Mononuclear cell (primary cell): ENCODE results near the gene PREX1. TPM values are rescaled to one million over a fixed set of nuclear protein-coding genes. Genes with fewer than 3 reads are reported as not detected.

Experiments used
- H3K27me3 ChIP-seq: 2 replicates; pipeline ENCODE4 v1.6.0; 2011; ENCODE audit warnings: low read length, control low read depth; ENCODE audit not compliant: insufficient read depth
- H3K4me1 ChIP-seq: 2 replicates; pipeline ENCODE4 v1.5.1; 2011; ENCODE audit warnings: mild to moderate bottlenecking, low read length, control low read depth; ENCODE audit not compliant: insufficient read depth
- H3K4me3 ChIP-seq: 2 replicates; pipeline ENCODE4 v1.5.1; 2011; ENCODE audit warnings: mild to moderate bottlenecking, low read length, moderate library complexity
- H3K9me3 ChIP-seq: 2 replicates; pipeline ENCODE4 v1.5.1; 2011; ENCODE audit warnings: low read depth, mild to moderate bottlenecking, control low read depth, low read length
- total RNA-seq: library from RNA; depleted of rRNA; stranded (reverse); fragments of >200 nt; gene quantifications from one replicate; pipeline ENCODE4 v1.2.3, GENCODE V29; 2012

Gene PREX1
- total RNA-seq, 1 donor: 128 TPM

DNA sequence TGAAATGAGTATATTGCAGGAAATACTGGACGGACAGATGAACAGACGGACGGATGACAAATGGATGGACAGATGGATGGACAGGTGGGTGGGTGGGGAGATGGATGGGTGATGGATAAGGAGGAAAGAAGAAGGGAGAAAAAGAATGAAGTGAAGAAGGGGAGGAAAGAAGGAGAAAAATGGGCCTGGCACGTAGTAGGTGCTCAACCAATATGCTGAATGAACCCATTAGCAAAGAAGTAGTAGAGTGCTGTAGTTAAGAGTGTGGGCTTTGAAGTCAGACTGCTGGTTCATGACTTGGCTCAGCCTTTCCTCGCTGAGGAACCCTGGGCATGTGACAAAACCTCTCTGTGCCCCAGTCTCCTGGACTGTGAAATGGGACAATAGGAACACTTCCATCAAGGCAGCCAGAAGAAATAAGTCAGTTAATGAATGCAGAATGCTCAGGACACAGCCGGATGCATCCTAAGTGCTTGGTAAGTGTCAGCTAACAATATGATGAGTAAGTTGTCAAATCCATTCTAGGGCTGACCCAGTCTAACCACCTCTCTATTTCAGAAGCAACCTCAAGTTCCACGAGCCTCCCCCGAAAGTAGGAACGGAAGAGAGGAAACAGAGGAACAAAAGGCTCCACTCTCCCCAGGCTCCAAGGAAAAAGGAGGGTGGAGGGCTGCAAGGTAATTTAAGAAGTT lies 37.9 kb downstream of the PREX1 start:
- H3K4me3 ChIP-seq: no peak overlapping the region

DNA sequence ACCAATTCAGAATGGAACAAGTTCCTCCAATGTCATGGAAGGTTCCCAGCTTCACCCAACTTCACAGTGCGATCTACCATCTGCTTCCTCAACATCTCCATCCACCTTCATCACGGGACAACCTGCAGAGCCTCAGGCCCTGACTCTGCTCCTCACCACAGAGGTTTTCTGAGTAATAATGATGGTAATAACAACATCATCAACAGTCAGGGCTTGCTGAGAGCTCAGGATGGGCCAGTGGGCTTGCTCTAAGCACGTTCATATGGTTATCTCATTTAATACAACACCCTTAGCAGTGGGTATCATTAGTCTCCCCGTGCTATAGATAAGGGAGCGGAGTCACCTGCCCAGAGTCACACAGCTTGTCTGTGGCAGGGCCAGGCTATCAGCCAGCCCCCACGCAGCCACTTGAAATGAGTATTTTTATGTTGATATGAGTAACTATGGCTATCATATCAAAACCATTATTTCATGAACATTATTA lies 38.6 kb downstream of the PREX1 start:
- peaks cover 86% of the 10 kb centered on the region for H3K4me1 ChIP-seq
- no peak overlapping the region for H3K4me3 ChIP-seq
- H3K27me3 ChIP-seq: no peaks in the 10 kb centered on the region
- H3K9me3 ChIP-seq: no peaks in the 10 kb centered on the region

More for the DNA sequence above, 37.9 kb downstream of the PREX1 start:
- Histone ChIP-seq H3K27me3 (no peaks in the 10 kb centered on the region), H3K4me1 (peaks cover 86% of the 10 kb centered on the region), H3K9me3 (no peaks in the 10 kb centered on the region)

DNA sequence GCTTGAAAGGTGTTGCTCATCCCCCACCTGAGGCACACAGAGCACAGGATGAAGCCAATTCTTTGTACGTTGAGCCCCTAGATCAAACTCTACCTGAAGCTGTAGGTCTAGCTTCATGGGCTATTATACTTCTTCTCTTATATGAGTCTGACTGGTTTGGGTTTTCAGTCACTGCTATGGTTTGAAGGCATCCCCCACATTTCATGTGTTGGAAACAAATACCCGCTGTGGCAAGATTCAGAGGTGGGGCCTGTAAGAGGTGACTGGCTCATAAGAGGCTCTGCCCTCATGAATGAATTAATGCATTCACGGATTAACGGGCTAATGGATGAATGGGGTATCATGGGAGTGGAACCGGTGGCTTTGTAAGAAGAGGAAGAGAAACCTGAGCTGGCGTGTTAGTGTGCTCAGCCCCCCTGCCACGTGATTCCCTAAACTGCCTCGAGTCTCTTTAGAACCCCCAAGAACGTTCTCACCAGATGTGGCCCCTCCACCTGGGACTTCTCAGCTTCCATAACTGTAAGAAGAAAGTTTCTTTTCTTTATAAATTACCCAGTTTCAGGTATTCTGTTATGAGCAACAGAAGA lies 39.2 kb downstream of the PREX1 start:
- Histone ChIP-seq H3K4me3 (no peak overlapping the region), H3K4me1 (peaks cover 87% of the 10 kb centered on the region), H3K9me3 (no peaks in the 10 kb centered on the region), H3K27me3 (no peaks in the 10 kb centered on the region)

DNA sequence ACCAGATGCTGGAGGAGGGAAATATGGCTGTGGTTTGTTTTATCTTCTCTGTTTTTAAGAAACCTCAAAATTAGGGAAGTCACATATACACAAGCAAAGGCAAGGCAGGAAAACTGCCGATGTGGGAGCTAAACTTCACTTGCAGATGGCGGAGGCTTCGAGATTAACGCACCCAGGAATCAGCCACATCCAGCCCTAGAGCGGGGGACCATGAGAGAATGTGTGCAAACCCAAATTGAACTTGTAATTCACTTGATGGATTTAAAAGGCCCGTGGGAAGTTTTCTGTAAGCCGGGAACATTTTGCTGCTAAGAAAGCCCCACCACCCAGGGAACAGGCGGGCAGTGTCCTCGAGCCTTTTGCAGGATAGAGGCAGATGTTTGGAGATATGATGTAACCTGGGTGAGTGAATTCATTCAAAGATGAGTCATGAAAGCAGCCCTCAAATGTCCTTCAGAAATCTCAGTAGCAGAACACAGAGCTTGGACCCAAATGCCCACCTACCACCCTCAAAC lies 39.9 kb downstream of the PREX1 start:
- peaks cover 94% of the 10 kb centered on the region for H3K4me1 ChIP-seq
- no peaks in the 10 kb centered on the region for H3K9me3 ChIP-seq
- H3K4me3 ChIP-seq: no peak overlapping the region
- H3K27me3 ChIP-seq: no peaks in the 10 kb centered on the region

DNA sequence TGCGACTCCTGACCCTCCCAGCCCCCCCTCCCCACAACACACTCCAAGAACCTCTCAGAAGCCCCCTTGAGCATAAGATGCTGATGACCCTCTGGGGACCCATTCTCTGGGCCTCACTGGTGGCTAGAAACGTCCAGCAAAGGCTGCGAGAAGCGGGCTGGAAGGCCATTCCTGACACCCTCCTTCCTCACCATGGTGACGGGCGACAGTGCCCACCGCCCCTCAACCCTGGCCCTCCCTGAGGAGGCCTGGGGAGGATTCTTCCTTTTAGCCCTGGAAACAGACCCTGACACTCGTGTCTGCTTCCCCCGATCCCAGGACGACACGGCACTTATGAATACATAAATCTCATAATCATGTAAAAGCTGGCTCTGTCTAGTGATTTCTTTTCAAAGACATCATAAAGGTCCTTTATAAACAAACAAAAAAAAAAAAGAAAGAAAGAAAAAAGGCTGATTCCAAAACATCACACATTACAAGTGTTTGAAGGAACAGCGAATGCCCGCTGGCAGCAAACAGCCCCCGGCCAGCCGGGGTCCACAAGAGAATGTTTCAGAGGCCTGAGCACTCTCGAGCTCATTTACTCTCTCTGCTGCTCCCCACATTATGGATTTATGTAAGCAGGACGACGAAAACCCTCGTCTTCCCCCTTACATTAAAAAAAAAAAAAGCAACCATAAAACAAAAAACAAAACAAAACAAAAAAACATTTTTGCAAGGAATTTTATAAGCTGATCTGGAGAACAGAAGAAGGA lies 40.7 kb downstream of the PREX1 start:
- no peak overlapping the region for H3K4me3 ChIP-seq

DNA sequence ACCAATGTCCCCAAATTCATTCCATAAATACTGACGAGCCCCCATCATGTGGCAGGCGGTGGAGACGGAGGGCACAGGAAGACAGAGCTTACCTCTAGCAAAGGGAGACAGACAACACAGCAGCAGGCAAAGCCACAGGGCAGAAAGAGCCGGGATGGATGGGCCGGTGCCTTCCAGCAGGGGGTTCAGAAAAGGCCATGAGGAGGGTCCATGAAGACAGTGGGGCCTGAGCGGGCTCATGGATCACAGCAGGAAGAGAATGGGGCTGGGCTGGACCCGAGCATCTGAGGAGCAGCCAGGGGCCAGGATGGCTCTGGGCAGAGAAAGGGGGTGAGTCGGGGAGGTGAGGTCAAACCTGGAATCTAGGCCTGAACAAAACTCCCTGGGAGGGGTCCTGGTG lies 42.0 kb downstream of the PREX1 start:
- Histone ChIP-seq H3K4me1 (peaks cover 98% of the 10 kb centered on the region), H3K27me3 (no peaks in the 10 kb centered on the region), H3K9me3 (no peaks in the 10 kb centered on the region), H3K4me3 (no peak overlapping the region)

More for the DNA sequence above, 40.7 kb downstream of the PREX1 start:
- H3K4me1 ChIP-seq: peaks cover 99% of the 10 kb centered on the region
- H3K27me3 ChIP-seq: no peaks in the 10 kb centered on the region
- H3K9me3 ChIP-seq: no peaks in the 10 kb centered on the region

DNA sequence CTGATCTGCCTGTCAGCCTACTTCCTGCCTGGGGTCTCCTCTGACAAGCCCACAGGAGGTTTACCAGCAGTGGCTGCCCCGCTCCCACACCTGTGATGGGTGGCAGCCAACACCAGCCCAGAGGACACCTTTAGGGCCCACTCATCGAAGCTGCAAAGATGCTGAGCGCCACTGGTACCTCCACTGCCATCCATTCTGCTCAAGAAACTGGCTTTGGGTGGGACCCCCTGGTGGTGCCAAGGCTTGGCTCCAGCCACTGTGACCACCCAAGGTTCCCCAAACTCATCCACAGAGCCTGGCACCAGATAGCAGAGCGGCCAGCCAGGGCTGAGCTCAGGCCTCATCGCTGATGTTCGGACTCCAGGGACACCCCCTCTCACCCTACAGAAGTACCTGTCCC lies 42.5 kb downstream of the PREX1 start:
- H3K27me3 ChIP-seq: no peaks in the 10 kb centered on the region
- peaks cover 98% of the 10 kb centered on the region for H3K4me1 ChIP-seq

DNA sequence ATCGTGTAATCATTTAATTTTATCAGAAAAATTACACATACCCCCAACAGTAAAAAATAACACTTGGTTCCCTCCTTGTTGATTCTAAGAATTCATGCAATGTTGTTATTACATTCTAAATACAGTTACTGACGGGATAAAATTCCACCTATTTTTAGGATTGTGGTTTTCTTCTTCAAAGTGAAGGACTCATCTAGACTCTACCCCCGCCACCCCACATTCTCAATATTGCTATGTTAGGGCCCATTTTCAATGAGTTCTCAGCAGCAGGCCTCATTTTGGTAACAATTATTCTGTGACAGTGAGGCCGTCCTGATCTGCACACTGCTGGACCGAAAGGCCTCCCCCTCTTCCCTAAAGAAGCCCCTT lies 43.5 kb downstream of the PREX1 start:
- peaks cover 91% of the 10 kb centered on the region for H3K4me1 ChIP-seq
- H3K4me3 ChIP-seq: no peak overlapping the region
- H3K27me3 ChIP-seq: no peaks in the 10 kb centered on the region
- no peaks in the 10 kb centered on the region for H3K9me3 ChIP-seq

More for the DNA sequence above, 42.5 kb downstream of the PREX1 start:
- H3K4me3 ChIP-seq: no peak overlapping the region
- H3K9me3 ChIP-seq: no peaks in the 10 kb centered on the region

DNA sequence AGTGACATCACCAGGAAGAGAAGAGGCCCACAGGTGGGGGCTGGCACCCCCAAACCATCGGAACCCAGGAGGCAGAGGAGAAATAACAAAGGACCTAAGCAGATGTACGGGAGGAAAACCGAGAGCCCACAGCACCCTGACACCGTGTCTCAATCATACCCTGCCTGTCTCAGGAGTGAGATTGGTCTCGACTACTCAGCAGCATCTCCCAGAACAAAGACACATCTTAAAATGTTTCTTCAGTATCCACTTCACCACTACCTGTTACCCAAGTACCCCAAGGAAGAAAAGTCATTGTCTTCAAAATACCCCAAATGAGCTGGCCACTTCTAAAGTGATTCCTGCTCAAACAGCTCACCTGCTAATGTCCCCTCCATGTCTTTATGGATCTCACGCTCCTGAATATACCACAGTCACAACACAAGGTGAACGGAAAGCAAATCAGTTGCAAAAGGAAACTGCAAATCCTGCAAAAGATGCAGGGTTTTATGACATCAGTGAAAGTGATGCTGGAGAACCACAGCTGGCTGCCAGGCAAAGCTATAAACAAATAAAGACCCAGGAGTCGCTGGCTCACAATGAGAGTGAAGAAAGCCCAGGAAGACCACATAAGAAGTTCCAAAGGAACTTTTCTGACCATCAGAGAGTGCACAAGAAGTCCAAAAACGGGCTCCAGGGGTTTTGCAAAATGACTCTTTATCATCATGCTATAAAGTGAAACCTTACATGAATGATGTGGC lies 44.1 kb downstream of the PREX1 start:
- H3K4me1 ChIP-seq: peaks cover 85% of the 10 kb centered on the region
- H3K4me3 ChIP-seq: no peak overlapping the region

DNA sequence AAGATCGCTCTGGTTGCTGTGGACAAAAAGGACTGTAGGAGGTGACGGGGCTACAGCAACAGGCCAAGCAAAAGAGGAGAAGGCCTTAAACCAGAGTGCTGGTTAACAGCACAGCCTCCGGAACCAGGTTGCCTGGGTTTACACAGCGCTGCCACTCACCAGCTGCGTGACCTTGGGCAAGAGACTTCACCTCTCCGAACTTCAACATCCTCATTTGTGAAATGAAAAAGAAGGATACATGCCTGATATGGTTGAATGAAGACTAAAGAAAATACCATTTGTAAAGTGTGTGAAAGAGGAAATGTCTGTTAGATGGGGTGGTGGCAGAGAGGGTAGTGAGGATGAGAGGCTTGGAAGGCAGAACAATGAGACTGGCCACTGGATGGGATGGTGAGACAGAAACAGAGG lies 44.9 kb downstream of the PREX1 start:
- Histone ChIP-seq H3K4me1 (peaks cover 85% of the 10 kb centered on the region), H3K4me3 (no peak overlapping the region), H3K27me3 (no peaks in the 10 kb centered on the region), H3K9me3 (no peaks in the 10 kb centered on the region)

More for the DNA sequence above, 44.1 kb downstream of the PREX1 start:
- H3K9me3 ChIP-seq: no peaks in the 10 kb centered on the region
- no peaks in the 10 kb centered on the region for H3K27me3 ChIP-seq

DNA sequence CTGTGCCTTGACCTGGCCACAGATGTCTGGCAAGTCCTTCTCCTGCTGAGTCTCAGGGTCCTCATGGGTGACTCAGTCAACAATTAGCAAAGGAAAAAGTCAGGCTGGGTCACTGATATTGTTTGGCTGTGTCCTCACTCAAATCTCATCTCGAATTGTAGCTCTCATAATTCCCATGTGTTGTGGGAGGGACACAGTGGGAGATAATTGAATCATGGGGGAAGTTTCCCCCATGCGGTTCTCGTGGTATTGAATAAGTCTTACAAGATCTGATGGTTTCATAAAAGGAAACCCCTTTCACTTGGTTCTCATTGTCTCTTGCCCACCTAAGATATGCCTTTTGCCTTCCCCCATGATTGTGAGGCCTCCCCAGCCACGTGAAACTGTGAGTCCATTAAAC lies 45.7 kb downstream of the PREX1 start:
- Histone ChIP-seq H3K4me3 (no peak overlapping the region), H3K27me3 (no peaks in the 10 kb centered on the region), H3K9me3 (no peaks in the 10 kb centered on the region), H3K4me1 (peaks cover 85% of the 10 kb centered on the region)

DNA sequence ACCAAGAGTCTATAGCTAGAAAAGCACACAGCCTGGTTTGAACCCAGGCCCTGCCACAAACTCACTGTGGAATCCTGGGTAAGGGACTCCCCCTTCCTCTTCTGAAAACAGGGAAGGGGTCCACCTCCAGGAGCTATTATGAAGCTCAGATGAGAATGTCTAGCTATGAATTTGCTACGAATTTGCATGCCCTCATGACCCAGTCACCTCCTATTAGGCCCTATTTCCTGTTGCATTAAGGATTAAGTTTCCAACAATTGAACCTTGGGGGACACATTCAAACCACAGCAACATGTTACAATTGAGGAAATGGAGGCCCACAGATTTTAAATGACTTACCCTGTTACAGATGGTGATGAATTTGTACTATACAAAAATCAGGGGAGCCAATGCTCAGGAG lies 46.2 kb downstream of the PREX1 start:
- Histone ChIP-seq H3K27me3 (no peaks in the 10 kb centered on the region), H3K9me3 (no peaks in the 10 kb centered on the region), H3K4me3 (no peak overlapping the region), H3K4me1 (peaks cover 85% of the 10 kb centered on the region)

DNA sequence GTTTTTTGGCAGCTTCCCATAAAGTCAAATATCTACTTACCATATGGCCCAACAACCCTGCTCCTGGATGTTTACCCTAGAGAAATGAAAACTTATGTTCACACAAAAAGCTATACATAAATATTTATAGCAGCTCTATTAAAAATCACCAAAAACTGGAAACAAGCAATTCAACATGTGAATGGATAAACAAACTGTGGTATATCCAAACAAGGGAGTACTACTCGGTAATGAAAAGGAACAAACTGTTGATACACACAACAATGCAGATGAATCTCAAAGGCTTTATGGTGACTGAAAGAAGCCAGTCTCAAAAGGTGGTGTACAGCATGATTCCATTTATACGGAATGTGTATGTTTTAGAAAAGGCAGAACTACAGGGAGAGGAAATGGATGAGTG lies 48.4 kb downstream of the PREX1 start:
- H3K4me1 ChIP-seq: peaks cover 85% of the 10 kb centered on the region

DNA sequence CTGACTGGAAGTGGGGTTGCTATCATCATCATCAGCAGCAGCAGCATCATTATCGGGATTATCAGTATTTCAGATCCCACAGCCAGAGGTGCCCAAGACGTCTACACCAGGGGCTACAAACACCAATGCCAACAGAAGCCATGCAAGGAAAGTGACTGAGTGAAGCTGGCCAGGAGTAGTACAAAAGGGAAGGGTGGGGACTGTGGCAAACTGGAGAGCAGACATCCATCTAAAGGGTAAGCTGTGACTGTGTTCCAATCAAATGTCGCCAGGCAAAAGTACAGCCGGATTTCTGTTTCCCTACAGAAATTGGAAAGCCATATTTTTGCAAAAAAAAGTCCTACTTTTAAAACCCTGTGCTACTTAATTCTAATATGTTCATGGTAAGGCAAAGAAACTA lies 50.0 kb downstream of the PREX1 start:
- Histone ChIP-seq H3K4me1 (peaks cover 86% of the 10 kb centered on the region), H3K9me3 (no peaks in the 10 kb centered on the region), H3K27me3 (no peaks in the 10 kb centered on the region), H3K4me3 (no peak overlapping the region)

More for the DNA sequence above, 48.4 kb downstream of the PREX1 start:
- Histone ChIP-seq H3K27me3 (no peaks in the 10 kb centered on the region), H3K4me3 (no peak overlapping the region), H3K9me3 (no peaks in the 10 kb centered on the region)

DNA sequence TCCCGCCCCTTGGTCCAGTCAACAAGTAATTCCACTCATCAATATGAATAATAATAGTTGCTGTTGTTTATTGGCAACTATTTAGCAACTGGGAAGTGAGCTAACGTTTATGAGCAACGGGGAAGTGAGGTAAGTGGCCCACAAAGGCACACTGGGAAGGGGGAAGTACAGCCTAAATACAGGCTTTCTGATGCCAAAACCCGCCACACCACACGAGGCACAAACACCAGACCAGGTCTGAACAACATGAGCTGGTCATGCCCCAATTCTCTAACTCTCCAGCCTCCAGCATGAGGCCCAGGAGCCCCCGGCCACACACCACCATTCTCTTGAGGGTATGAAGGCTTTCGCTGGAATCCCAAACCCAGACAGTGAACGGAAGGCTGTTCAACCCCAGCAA lies 50.8 kb downstream of the PREX1 start:
- Histone ChIP-seq H3K9me3 (no peaks in the 10 kb centered on the region), H3K27me3 (no peaks in the 10 kb centered on the region), H3K4me3 (no peak overlapping the region), H3K4me1 (peaks cover 86% of the 10 kb centered on the region)
